Left lung (tissue), 10 donors: ENCODE data around the gene TASL. TPM values are rescaled to one million over a fixed set of nuclear protein-coding genes. Genes with fewer than 3 reads are reported as not detected.

Source experiments
- ATAC-seq: fragments of 200-7000 bp; cut with Tn5 transposase; one replicate; pipeline ENCODE4 v1.9.1; 2020; ENCODE audit warnings: moderate library complexity
- DNase-seq, 4 donors: peaks; one replicate each; pipeline ENCODE4 v3.0.0-alpha.2; 2013 to 2020
- H3K27ac ChIP-seq, 2 donors: fragments of 200-600 bp; sonication (generic) in 1 of 2; one replicate each; pipeline versions ENCODE4 v1.5.0 to v1.8.0; 2020 to 2021
- H3K27me3 ChIP-seq, 2 donors: fragments of 200-600 bp; sonication (generic) in 1 of 2; one replicate each; pipeline versions ENCODE4 v1.5.0 to v1.8.0; 2020 to 2021
- H3K36me3 ChIP-seq, 2 donors: fragments of 200-600 bp; sonication (generic) in 1 of 2; one replicate each; pipeline versions ENCODE4 v1.5.0 to v1.8.0; 2020 to 2021
- H3K4me1 ChIP-seq, 2 donors: fragments of 200-600 bp; one replicate each; pipeline ENCODE4 v1.8.0; 2021
- H3K4me3 ChIP-seq, 2 donors: fragments of 200-600 bp; sonication (generic) in 1 of 2; one replicate each; pipeline versions ENCODE4 v1.5.0 to v1.8.0; 2020 to 2021; ENCODE audit warnings: mild to moderate bottlenecking in 1 of 2
- H3K9me3 ChIP-seq, 2 donors: fragments of 200-600 bp; sonication (generic) in 1 of 2; one replicate each; pipeline versions ENCODE4 v1.5.0 to v1.8.0; 2020 to 2021
- CTCF ChIP-seq, 2 donors: fragments of 200-600 bp; sonication (generic) in 1 of 2; IDR thresholded peaks; one replicate each; pipeline versions ENCODE4 v1.5.0 to v1.8.0; 2021; ENCODE audit warnings: antibody characterized with exemption in 2 of 2
- intact Hi-C, 2 donors: fragments of 100-400 bp; cut with DNase I; formaldehyde crosslinking; loops; one replicate each; pipeline versions ENCODE4 v1.11.2 to v1.14.2; 2022
- polyA plus RNA-seq, 6 donors: library from polyadenylated mRNA; unstranded; fragments of 120-200 nt; gene quantifications; one replicate each; pipeline ENCODE4 v1.2.1, GENCODE V29; 2013; ENCODE audit not compliant: insufficient read length in 6 of 6
- total RNA-seq, 2 donors: library from RNA; stranded (reverse); fragmentation: NEBNext Ultra II Directional; extraction: Animal tissue kit (Norgen Biotek cat#: 25700); gene quantifications; one replicate each; pipeline ENCODE4 v1.2.1, GENCODE V29; 2021
- donor health status: DM: no; HTN: yes; CAD: no.
- donor health status: DM: no; HTN: no; CAD: no.

TASL gene
- total and polyA plus RNA-seq, 8 donors: 0.82 to 6.2 (median 1.2) TPM

GRCh38 chrX:30580641-30581040, 3.1 kb upstream of the TASL start:
- H3K4me1 ChIP-seq: no peaks in the 10 kb centered on the region
- no peaks in the 10 kb centered on the region for H3K27me3 ChIP-seq
- DNase-seq (no peak), ATAC-seq (no peak)
- no peak for TF ChIP-seq CTCF (IDR thresholded peaks at IDR 0.05)
- no peaks in the 10 kb centered on the region for H3K36me3 ChIP-seq
- no peak overlapping the region for H3K4me3 ChIP-seq
- intact Hi-C loops: no loop called here
- H3K9me3 ChIP-seq: no peaks in the 10 kb centered on the region
- no peak overlapping the region for H3K27ac ChIP-seq

- Histone ChIP-seq H3K4me1 (no peaks in the 10 kb centered on the region), H3K4me3 (peak overlapping the region in 1 of 2 donors; percentile 27), H3K27me3 (no peaks in the 10 kb centered on the region), H3K9me3 (no peaks in the 10 kb centered on the region), H3K36me3 (no peaks in the 10 kb centered on the region), H3K27ac (peak overlapping the region; percentile 61 to 89)
- DNase-seq: no peak
- no peak for ATAC-seq
- intact Hi-C loops: no loop called here
- no peak for TF ChIP-seq CTCF (IDR thresholded peaks at IDR 0.05)
Observed at GRCh38 chrX:30576881-30577280, 685 bp downstream of the TASL start.

GRCh38 chrX:30573125-30573524, 4.4 kb downstream of the TASL start:
- no peaks in the 10 kb centered on the region for H3K9me3 ChIP-seq
- DNase-seq (no peak), ATAC-seq (no peak)
- no peak for TF ChIP-seq CTCF (IDR thresholded peaks at IDR 0.05)
- no peaks in the 10 kb centered on the region for H3K27me3 ChIP-seq
- intact Hi-C loops: no loop called here
- H3K27ac ChIP-seq: no peak overlapping the region
- no peaks in the 10 kb centered on the region for H3K36me3 ChIP-seq
- H3K4me3 ChIP-seq: no peak overlapping the region
- no peaks in the 10 kb centered on the region for H3K4me1 ChIP-seq

- no peak for DNase-seq
- no peak overlapping the region for H3K27ac ChIP-seq
- no peaks in the 10 kb centered on the region for H3K36me3 ChIP-seq
- no peak overlapping the region for H3K4me3 ChIP-seq
- H3K4me1 ChIP-seq: no peaks in the 10 kb centered on the region
- ATAC-seq: no peak
- no peaks in the 10 kb centered on the region for H3K27me3 ChIP-seq
- no peaks in the 10 kb centered on the region for H3K9me3 ChIP-seq
- no peak for TF ChIP-seq CTCF (IDR thresholded peaks at IDR 0.05)
- intact Hi-C loops: no loop called here
Observed at GRCh38 chrX:30572678-30573077, 4.9 kb downstream of the TASL start.

GRCh38 chrX:30572004-30572403, 5.6 kb downstream of the TASL start:
- no peaks in the 10 kb centered on the region for H3K27me3 ChIP-seq
- ATAC-seq: no peak
- H3K9me3 ChIP-seq: no peaks in the 10 kb centered on the region
- H3K27ac ChIP-seq: no peak overlapping the region
- TF ChIP-seq CTCF (IDR thresholded peaks at IDR 0.05): no peak
- H3K4me3 ChIP-seq: no peak overlapping the region
- intact Hi-C loops: no loop called here
- DNase-seq: no peak
- H3K36me3 ChIP-seq: no peaks in the 10 kb centered on the region
- no peaks in the 10 kb centered on the region for H3K4me1 ChIP-seq
